GM13977 (cell line): ENCODE results near the gene WIPI1.

Source experiments
- DNase-seq: peaks from one replicate; pipeline ENCODE4 v3.0.0; 2012; ENCODE audit warnings: low spot score
- CTCF ChIP-seq: IDR thresholded peaks from 2 replicates; pipeline ENCODE4 v1.5.1; 2012; ENCODE audit warnings: mild to moderate bottlenecking, control low read depth; ENCODE audit not compliant: insufficient read depth; ENCODE audit errors: extremely low read depth, missing control alignments
- in situ Hi-C: fragments of 300-500 bp; cut with MboI; formaldehyde crosslinking; loops from one replicate; pipeline ENCODE4 v1.12.0; 2022; ENCODE audit warnings: low sequenced_read_pairs, low pct_unique_long_range_greater_than_20kb, mixed read lengths, inconsistent platforms; ENCODE audit not compliant: unreplicated experiment

Gene WIPI1

DNA sequence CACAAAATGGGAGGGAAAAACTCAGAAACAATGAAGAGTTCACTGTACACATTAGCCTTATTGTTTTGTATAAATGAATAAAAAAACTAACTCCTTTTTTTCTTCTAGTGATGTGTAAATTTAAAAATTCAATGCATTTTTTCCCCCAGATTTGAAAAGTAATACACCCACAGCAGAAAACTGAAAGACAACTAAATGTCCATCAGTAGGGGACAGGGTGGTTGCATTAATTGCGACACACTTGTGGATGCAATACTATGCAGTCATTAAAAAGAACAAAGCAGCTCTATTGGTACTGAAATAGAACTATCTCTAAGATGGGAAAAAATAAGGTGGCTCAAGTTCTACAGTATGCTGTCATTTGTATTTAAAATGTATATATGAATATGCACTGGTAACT lies 13.7 kb upstream of the WIPI1 start:
- in situ Hi-C loops, result loop anchor here (25.0 kb wide), 1 partner anchor 309 kb away; no protein-coding TSS in a partner anchor
- no peak for DNase-seq
- no peak for TF ChIP-seq CTCF

GRCh38 chr17:68468788-68469187 lies 11.5 kb upstream of the WIPI1 start:
- TF ChIP-seq CTCF, result no peak
- in situ Hi-C loops, result loop anchor here (25.0 kb wide), 1 partner anchor 306 kb away; no protein-coding TSS in a partner anchor
- DNase-seq, result no peak

DNA sequence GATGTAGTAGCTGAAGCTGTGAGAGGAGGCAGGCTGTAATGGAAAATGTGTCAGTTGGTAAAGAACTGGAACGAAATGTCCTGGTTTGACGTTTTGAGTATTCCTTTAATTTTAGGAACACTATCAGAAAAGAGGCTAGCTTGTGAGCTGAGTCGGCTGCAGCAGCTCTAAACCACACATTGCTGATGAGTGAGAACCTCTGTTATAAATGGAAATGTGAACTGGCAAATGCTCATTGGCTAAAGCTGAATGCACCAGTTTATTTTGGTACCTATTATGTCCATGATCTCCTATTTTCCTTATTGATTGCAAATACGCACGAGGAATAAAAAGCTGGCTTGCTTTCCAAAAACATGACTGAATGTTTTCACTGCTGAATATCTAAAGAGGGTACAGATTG lies 11.0 kb upstream of the WIPI1 start:
- in situ Hi-C loops, result loop anchor here (25.0 kb wide), 1 partner anchor 306 kb away; no protein-coding TSS in a partner anchor
- DNase-seq, result no peak
- TF ChIP-seq CTCF, result no peak

DNA sequence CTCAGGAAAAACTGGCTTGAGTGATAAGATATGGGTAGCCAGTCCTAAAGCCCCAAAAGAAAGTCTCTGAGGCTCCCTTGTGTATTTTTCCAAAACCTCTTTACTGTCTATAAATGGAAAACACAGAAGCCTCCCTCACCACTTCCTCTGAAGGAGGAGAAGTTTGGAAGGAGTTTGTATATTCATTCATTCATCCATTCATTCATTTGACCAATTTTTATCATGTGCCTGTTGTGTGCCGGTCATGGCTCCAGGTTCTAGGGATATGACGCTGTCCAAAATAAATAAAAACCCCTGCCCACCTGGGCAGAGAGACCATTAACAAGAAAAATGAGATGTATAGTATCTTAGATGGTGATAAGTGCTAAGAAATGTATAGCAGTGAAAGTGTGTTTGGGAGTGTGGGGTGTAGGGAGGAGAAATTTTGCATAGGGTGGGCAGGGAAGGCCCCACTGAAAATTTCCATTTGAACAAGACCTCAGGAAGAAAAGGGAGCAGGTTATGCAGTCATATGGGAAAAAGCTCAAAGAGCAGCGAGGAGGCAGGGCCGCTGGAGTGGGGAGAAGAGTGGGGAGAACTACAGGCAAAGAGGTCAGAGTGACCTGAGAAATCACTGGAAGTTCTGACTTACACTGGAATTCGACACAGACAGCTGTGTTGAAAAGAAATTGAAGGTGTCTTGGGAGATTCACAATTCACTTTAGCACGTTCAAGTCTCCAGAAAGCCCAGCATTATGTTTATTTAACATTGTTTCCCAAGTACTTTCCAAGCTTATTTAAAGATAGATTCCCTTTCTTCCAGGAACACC lies 6.1 kb upstream of the WIPI1 start:
- in situ Hi-C loops, result loop anchor here (25.0 kb wide), 1 partner anchor 301 kb away; no protein-coding TSS in a partner anchor
- DNase-seq, result no peak
- no peak for TF ChIP-seq CTCF

GRCh38 chr17:68462381-68463210 lies 5.3 kb upstream of the WIPI1 start:
- in situ Hi-C loops, result loop anchor here (25.0 kb wide), 1 partner anchor 300 kb away; no protein-coding TSS in a partner anchor
- peak; percentile 54 for DNase-seq

More at GRCh38 chr17:68462381-68463210, 5.3 kb upstream of the WIPI1 start:
- peak; percentile 64 for TF ChIP-seq CTCF
